OCI-LY7 (cell line): ENCODE data around the gene PLXNA3.

Experiments used
- CTCF ChIP-seq: fragments of 200-600 bp; sonication (generic); conservative IDR thresholded peaks from 2 replicates; pipeline ENCODE4 v1.5.1; 2014; ENCODE audit warnings: mild to moderate bottlenecking, antibody characterized with exemption, low read length, moderate library complexity, mixed read lengths
- EZH2phosphoT487 ChIP-seq: fragments of 200-600 bp; sonication (generic); IDR thresholded peaks from 2 replicates; pipeline ENCODE4 v1.6.1; 2018; ENCODE audit warnings: low read depth, borderline replicate concordance, mild to moderate bottlenecking, mixed run types, antibody characterized with exemption, low read length, moderate library complexity, mixed read lengths

GRCh38 chrX:154469880-154470279 is 11.8 kb downstream of the PLXNA3 start:
- no peak for TF ChIP-seq CTCF
- no peak for TF ChIP-seq EZH2phosphoT487
